GM18517 (cell line): ENCODE measurements around the gene VRK1.
A peak's percentile ranks its signal among the peaks of the same experiment; 100 is the strongest.

ENCODE experiments used
- ATAC-seq: cut with Tn5 transposase; IDR thresholded peaks from one replicate; pipeline ENCODE4 v1.9.1; 2021; ENCODE audit warnings: mild to moderate bottlenecking, moderate library complexity; ENCODE audit not compliant: unreplicated experiment

VRK1 gene

DNA sequence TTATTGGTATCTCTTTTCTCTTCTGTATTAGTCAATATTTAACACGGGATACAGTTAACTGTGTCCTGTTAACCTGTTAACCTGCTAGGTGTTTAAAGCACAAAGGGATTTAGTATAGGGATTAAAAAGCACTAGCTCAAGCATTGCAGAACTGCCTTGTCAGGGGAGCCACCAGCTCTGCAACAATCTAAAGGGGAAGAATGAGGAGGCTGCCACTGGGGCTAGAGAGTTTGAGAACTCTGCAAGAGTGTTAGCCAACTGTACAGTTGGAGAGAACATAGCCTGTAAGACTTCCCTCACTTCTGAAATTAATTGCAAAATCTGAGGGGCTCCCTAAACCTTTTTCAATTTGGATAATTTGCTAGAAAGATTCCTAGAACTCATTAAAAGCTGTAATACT lies 6.5 kb upstream of the VRK1 start:
- ATAC-seq = no peak

DNA sequence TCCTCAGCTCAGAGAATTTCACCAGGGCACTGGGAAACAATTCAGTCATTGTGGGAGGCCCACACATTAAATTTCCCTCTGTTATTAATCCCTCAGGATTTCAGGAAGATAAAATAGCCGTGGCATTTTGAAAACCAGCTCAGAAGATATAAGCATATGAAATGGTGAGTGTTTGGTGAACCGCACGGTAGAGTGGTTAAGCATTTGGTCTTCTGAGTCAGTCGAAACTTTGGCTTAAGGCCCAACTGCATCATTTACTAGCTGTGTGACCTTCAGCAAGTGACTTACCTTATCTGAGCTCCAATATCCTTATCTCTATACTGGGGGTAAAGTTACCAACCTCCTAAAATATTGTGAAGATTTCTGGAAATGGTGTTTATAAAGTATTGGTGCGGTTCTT lies 5.2 kb upstream of the VRK1 start:
- no peak for ATAC-seq

GRCh38 chr14:96792591-96792990 lies 4.6 kb upstream of the VRK1 start:
- no peak for ATAC-seq

DNA sequence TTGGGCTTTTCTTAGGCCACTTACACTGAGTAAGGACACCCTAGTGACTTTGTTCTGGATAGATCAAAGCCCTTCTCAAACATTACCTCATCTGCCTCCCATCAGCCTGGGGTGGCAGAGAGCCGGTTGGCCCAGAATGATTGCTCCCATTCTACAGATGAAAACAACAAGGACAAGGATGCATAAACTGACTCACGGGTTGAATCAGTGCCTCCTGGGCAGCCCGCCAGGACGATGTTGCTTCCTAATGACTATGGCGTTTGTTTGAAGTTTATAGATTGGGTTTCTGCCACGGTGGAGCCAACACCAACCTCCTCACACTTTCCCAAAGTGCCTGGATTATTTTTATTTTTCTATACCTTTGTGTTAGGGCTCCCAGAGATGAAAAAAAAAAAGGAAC lies 3.6 kb upstream of the VRK1 start:
- no peak for ATAC-seq

DNA sequence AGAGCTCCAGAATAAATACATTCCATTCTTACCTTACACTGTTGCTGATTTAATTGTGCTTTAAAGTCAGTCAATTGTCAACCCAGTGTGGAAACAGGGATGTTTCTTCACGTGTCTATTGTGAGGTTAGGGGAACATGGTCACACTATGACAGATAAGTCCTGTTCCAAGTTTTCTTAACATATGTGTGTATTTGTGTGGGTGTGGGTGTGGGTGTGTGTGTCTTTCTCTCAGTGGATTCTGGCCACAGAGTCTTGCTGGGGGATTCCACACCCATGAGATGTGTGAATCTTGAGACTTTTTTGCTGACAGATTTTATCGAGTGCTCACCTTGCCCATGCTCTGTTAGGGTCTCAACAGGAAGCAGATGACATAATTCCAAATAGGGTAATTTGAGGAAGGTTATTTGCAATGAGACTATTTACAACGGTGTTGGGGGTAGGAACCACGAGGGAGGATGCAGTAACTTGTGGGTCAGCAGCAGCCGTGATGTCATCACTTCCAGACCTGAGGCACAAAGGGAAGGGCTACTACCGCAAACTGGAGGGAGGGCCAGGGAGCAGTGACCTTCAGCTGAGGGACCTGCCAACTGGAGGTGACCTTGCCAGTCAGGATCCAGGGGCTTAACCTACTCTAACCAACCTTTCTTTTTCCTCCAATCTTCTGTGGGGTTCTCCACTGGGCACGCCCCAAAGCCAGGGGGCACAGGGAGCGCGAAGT lies 1.9 kb upstream of the VRK1 start:
- no peak for ATAC-seq

GRCh38 chr14:96797582-96798349 lies 584 bp downstream of the VRK1 start:
- ATAC-seq = peak; percentile 43

- ATAC-seq = no peak
These were observed 1.8 kb downstream of the VRK1 start for GRCh38 chr14:96798956-96799355.

DNA sequence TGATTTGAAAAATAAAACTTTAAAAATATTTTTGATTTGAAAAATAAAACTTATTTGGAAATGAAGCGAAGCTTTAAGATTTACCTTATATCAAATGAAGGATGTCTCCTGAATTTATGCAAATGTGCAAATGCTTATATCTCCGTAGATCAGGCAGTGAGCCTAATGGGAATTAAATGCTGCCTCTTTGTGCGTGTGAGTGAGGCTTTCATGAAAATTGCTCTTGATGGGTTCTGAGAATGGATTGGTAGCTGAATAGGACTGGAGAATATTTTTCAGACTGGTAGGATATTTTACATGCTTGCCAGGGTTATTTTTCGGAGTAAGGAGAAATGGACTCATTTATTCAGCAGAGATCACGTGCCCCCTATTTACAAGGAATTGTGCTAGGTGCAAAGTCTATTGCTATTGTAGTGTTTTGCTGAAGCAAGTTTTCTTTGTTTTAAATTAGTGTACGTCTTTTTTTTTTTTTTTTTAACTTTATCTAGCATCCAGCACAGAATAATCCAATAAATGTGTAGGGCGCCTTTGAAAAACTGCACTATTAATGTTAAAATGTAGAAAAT lies 2.4 kb downstream of the VRK1 start:
- ATAC-seq = no peak

DNA sequence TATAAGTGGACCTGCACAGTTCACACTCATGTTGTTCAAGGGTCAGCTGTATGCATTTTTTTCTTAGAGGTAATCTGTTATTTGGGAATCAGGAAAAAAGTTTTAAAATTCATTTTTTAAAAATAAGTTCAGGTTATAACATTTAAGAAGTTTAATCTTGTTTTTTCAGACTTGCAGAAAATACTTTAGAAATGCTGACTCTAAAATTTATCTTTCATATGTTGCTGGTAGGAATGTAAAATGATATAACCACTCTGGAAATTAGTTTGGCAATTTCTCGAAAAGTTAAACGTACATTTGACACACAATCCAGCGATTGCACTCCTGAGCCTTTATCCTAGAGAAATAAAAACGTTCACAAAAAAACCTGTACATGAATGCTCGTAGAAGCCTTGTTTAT lies 4.7 kb downstream of the VRK1 start:
- no peak for ATAC-seq

DNA sequence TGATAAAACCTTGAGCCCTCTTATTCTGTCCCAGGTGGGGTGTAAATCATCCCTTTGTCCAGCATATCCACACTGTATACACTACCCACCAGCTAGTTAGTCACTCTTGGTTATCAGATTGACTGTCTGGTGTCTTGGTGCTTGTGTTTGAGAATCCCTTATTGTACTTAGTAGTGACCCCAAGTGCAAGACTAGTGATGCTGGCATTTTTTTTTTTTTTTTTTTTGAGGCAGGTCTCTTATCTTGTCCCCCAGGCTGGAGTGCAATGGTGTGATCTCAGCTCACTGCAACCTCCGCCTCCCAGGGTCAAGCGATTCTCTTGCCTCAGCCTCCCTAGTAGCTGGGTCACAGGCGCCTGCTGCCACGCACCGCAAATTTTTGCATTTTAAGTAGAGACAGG lies 5.8 kb downstream of the VRK1 start:
- no peak for ATAC-seq

DNA sequence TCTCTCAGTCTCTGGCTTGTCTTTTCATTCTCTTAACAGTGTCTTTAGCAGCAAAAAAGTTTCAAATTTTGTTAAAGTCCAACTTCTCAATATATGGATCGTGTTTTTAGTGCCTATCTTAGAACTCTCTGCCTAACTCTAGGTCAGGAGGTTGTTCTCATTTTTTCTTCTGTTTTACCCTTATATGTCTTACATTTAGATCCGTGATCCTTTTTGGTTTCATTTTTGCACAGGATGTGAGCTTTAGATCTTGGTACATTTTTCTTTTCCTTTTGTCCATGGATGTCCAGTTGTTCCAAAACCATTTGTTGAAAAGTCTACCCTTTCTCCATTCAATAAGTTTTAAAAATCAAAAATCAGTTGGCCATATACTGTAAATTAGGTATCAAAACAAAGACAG lies 6.8 kb downstream of the VRK1 start:
- no peak for ATAC-seq

DNA sequence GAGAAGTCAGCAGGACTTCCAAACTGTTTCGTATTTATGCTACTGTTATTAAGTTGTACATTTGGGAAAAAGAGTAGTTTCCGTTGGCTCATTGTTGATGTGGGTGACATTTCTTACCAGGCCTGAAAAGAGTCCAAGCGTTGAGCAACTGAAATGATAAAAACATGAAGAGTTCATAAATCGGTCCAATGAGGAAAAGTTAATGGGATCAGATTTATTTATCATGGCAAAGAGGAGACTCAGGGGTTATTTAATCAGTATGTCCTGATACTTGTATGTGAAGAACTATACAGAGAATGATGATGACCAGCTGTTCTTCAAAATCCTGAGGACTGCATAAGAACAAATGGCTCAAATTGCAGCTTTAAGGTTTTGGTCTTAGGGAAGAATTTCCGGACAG lies 7.7 kb downstream of the VRK1 start:
- ATAC-seq = no peak

DNA sequence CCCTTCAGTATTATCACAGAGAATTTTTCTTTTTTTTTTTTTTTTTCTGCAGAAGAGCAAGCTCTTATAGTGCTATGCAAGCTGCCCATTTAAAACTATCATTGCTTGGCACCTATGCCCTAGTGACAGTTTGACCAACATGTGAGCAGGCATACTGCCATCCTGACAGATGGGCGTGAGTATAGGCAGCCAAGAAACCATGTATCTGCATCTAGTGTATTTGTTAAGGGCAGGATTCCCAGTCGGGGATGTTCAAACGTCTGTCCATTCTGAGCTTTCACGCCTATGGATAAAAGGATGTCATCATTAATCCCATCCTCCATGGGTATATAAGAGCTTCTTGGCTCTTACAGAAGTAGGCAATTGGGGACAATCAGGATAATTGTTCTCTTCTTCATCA lies 8.8 kb downstream of the VRK1 start:
- ATAC-seq = no peak

DNA sequence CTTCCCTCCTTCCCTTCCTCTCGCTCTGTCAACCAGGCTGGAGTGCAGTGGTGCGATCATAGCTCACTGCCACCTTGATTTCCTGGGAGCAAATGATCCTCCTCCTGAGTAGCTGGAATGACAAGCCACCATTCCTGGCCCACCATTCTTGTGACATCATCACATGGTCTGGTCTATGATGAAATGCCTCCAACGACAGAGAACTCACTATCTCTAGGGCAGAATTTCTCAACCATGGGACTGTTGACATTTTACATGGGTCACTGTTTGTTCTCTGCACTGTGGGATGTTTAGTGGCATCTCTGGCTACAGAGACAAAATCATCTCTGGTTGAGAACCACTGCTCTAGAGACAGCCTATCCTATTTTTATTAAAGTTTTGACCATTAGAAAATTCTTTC lies 9.7 kb downstream of the VRK1 start:
- ATAC-seq = no peak

- ATAC-seq = no peak
These were observed 11.6 kb downstream of the VRK1 start for GRCh38 chr14:96808619-96809406.

GRCh38 chr14:96811265-96811664 lies 14.1 kb downstream of the VRK1 start:
- no peak for ATAC-seq

DNA sequence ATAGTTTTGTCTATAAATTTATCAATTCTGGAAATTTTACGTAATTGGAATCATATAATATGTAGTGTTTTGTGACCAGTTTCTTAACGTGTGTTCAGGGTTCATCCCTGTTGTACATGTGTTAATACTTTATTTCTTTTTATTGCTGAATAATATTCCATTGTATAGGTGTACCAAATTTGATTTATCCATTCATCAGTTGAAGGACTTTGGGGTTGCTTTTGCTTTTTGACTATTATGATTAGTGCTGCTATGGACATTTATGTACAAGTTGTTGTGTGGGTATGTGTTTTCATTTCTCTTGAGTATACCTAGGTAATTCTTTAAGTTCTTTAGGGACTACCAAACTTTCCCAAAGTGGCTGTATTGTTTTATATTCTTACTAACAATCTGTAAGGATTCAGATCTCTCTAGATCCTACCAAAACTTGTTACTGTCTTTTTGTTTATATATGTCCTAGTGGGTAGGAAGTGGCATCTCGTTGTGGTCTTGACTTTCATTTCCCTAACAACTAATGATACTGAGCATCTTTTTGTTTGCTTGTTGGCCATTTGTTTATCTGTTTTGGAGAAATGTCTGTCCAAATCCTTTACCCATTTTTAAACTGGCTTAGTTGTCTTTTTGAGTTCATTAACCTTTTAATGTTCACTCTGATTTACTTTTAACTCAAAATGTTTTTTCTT lies 14.9 kb downstream of the VRK1 start:
- peak; percentile 74 for ATAC-seq

GRCh38 chr14:96816281-96816680 lies 19.1 kb downstream of the VRK1 start:
- no peak for ATAC-seq

GRCh38 chr14:96817750-96818666 lies 20.8 kb downstream of the VRK1 start:
- ATAC-seq = no peak

GRCh38 chr14:96821501-96821900 lies 24.3 kb downstream of the VRK1 start:
- ATAC-seq = no peak
